Vagina (tissue), 2 donors: ENCODE data around the gene PRC1. TPM values are rescaled to one million over a fixed set of nuclear protein-coding genes. Genes with fewer than 3 reads are reported as not detected.

ENCODE experiments used
- DNase-seq, 2 donors: peaks; one replicate each; pipeline ENCODE4 v3.0.0-alpha.2; 2017; ENCODE audit errors: extremely low spot score in 2 of 2
- H3K27ac ChIP-seq: fragments of 200-600 bp; sonication (generic); one replicate; pipeline ENCODE4 v1.5.1; 2019
- H3K27me3 ChIP-seq: fragments of 200-600 bp; sonication (generic); one replicate; pipeline ENCODE4 v1.5.1; 2019
- H3K36me3 ChIP-seq, 2 donors: fragments of 200-600 bp; sonication (generic); one replicate each; pipeline ENCODE4 v1.5.1; 2017 to 2019
- H3K4me1 ChIP-seq: fragments of 200-600 bp; sonication (generic); one replicate; pipeline ENCODE4 v1.5.1; 2019
- H3K4me3 ChIP-seq, 2 donors: fragments of 200-600 bp; sonication (generic); 1 replicate in 1 of 2; 2 replicates in 1 of 2; pipeline ENCODE4 v1.5.1; 2016 to 2019
- H3K9me3 ChIP-seq: fragments of 200-600 bp; sonication (generic); one replicate; pipeline ENCODE4 v1.5.1; 2019
- CTCF ChIP-seq, 3 experiments: fragments of 450-650 bp in 2 of 3; fragments of 200-600 bp in 1 of 3; sonication (generic) in 1 of 3; IDR thresholded peaks; one replicate each; pipeline ENCODE4 v1.5.1; 2017 to 2019; ENCODE audit warnings: antibody characterized with exemption in 3 of 3, mild to moderate bottlenecking in 2 of 3, moderate library complexity in 2 of 3
- POLR2A ChIP-seq, 2 donors: fragments of 450-650 bp; IDR thresholded peaks; one replicate each; pipeline ENCODE4 v1.6.1; 2017; ENCODE audit warnings: antibody characterized with exemption in 2 of 2, mild to moderate bottlenecking in 2 of 2, moderate library complexity in 2 of 2
- POLR2AphosphoS5 ChIP-seq, 2 donors: sonication (generic); formaldehyde crosslinking; IDR thresholded peaks; one replicate each; pipeline ENCODE4 v1.9.0; 2017; ENCODE audit warnings: antibody characterized with exemption in 2 of 2, mild to moderate bottlenecking in 2 of 2, low read depth in 1 of 2; ENCODE audit not compliant: insufficient read depth in 1 of 2
- intact Hi-C: fragments of 100-400 bp; cut with DNase I; formaldehyde crosslinking; loops from one replicate; pipeline ENCODE4 v1.15.1; 2023
- total RNA-seq: library from RNA; depleted of rRNA; stranded (reverse); fragments of >200 nt; gene quantifications from one replicate; pipeline ENCODE4 v1.2.3, GENCODE V29; 2016

Gene PRC1
- total RNA-seq, 1 donor from 2014 or later, result 29.7 TPM

- intact Hi-C loops, result no loop called here
- H3K4me1 ChIP-seq, result no peaks in the 10 kb centered on the region
- no peaks in the 10 kb centered on the region for H3K36me3 ChIP-seq
- H3K27me3 ChIP-seq, result no peaks in the 10 kb centered on the region
- no peak for DNase-seq
- H3K27ac ChIP-seq, result no peak overlapping the region
- TF ChIP-seq POLR2AphosphoS5 (IDR thresholded peaks at IDR 0.05; ENCODE audit: insufficient read depth in 1 of 2, low read depth in 1 of 2) (no peak), CTCF (IDR thresholded peaks at IDR 0.05) (no peak), POLR2A (IDR thresholded peaks at IDR 0.05) (no peak)
- H3K4me3 ChIP-seq, result no peak overlapping the region
- no peaks in the 10 kb centered on the region for H3K9me3 ChIP-seq
These were observed 24.1 kb downstream of the PRC1 start for GRCh38 chr15:90970274-90970673.

DNA sequence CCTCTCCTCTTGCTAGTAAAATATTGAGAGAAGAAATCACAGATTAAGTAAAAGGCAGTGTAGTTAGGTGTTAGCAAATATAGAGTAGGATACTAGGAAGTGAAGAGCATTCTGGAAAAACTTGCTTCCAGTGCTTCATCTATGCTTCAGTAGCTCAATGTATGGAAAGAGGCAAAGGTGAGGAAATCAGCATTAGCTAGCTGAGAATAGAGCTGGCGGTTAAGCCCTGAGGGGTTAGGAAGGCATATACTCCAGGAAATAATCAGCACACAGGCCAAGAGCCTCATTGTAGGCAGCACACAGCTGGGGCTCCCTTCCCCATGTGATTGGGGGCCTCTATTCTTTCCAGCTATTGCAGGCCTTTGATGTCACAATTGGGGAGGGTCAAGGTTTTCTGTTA, 25.9 kb downstream of the PRC1 start:
- Histone ChIP-seq H3K9me3 (no peaks in the 10 kb centered on the region), H3K27me3 (no peaks in the 10 kb centered on the region), H3K4me3 (no peak overlapping the region), H3K27ac (no peak overlapping the region), H3K36me3 (peaks cover 0 to 5% of the 10 kb centered on the region in 2 donors), H3K4me1 (no peaks in the 10 kb centered on the region)
- no peak for TF ChIP-seq CTCF (IDR thresholded peaks at IDR 0.05)
- TF ChIP-seq POLR2AphosphoS5 (IDR thresholded peaks at IDR 0.05; ENCODE audit: insufficient read depth in 1 of 2, low read depth in 1 of 2), result no peak
- TF ChIP-seq POLR2A (IDR thresholded peaks at IDR 0.05), result no peak
- no peak for DNase-seq
- intact Hi-C loops, result no loop called here

DNA sequence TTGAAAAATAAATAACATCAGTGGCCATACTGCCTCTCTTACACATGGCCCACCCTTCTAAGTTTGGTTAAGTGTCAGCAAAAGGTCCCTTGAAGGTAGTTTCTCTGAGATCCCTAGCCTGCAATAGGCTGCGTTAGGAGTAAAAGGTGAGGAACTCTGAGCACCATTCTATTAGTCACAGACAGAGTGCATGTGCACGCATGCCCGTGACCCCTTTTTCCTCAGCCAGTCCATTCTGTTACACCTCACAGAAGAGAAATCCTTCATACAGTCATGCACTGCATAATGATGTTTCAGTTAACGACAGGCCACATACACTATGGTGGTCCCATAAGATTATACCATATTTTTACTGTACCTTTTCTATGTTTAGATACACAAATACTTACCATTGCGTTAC, 27.1 kb downstream of the PRC1 start:
- no peaks in the 10 kb centered on the region for H3K27me3 ChIP-seq
- intact Hi-C loops, result no loop called here

DNA sequence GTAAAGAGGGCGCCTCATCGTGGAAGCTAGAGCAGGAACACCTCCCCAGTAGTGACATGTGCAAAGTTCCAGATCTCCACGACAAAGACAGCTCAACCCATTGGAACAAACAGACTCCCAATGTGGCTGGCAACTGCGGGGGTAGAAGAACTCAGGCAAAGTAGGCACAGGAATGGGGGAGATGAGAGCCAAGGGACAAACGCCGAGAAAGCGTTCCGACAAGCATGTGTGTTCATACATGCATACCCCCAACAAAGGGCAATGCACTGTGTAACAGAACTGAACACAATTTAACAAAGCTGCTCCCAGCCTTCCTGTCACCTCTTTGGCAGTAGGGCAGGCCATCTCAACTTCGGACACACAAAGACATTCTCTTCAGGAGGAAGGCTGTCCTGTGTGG, 28.1 kb downstream of the PRC1 start:
- intact Hi-C loops, result no loop called here
- DNase-seq, result no peak
- Histone ChIP-seq H3K27me3 (no peaks in the 10 kb centered on the region), H3K36me3 (peaks cover 0 to 13% of the 10 kb centered on the region in 2 donors), H3K4me3 (no peak overlapping the region), H3K4me1 (no peaks in the 10 kb centered on the region), H3K27ac (no peak overlapping the region), H3K9me3 (no peaks in the 10 kb centered on the region)
- TF ChIP-seq POLR2AphosphoS5 (IDR thresholded peaks at IDR 0.05; ENCODE audit: insufficient read depth in 1 of 2, low read depth in 1 of 2) (no peak), CTCF (IDR thresholded peaks at IDR 0.05) (no peak), POLR2A (IDR thresholded peaks at IDR 0.05) (no peak)

More for the DNA sequence above, 27.1 kb downstream of the PRC1 start:
- Histone ChIP-seq H3K9me3 (no peaks in the 10 kb centered on the region), H3K4me1 (no peaks in the 10 kb centered on the region), H3K4me3 (no peak overlapping the region), H3K27ac (no peak overlapping the region), H3K36me3 (peaks cover 0 to 5% of the 10 kb centered on the region in 2 donors)
- no peak for DNase-seq
- TF ChIP-seq CTCF (IDR thresholded peaks at IDR 0.05) (no peak), POLR2A (IDR thresholded peaks at IDR 0.05) (no peak), POLR2AphosphoS5 (IDR thresholded peaks at IDR 0.05; ENCODE audit: insufficient read depth in 1 of 2, low read depth in 1 of 2) (no peak)

DNA sequence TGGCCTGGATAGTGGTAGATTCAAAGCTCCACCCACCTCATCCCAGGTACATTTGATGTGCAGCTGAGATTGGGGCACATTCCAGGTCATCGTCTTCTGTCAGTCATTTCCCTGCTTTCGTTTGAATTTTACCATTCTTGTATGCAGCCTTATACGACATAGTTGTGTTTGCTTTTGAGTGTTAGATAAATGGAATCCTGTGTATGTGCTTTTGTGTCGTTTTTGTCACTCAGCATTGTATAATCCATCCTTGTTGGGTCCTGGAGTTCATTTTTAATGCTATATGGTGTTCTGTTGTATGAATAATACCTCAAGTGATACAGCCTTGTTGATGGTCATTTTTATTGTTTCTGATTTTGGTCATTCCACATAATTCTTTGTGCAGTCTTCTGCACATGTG, 32.3 kb downstream of the PRC1 start:
- Histone ChIP-seq H3K9me3 (no peaks in the 10 kb centered on the region), H3K4me3 (no peak overlapping the region), H3K4me1 (peaks cover 10% of the 10 kb centered on the region), H3K27ac (no peak overlapping the region), H3K36me3 (peaks cover 0 to 19% of the 10 kb centered on the region in 2 donors), H3K27me3 (no peaks in the 10 kb centered on the region)
- intact Hi-C loops, result no loop called here
- no peak for DNase-seq
- TF ChIP-seq CTCF (IDR thresholded peaks at IDR 0.05), result no peak
- TF ChIP-seq POLR2AphosphoS5 (IDR thresholded peaks at IDR 0.05; ENCODE audit: insufficient read depth in 1 of 2, low read depth in 1 of 2), result no peak
- no peak for TF ChIP-seq POLR2A (IDR thresholded peaks at IDR 0.05)
